B cell (primary cell): ENCODE measurements around the gene WTAP. TPM values are rescaled to one million over a fixed set of nuclear protein-coding genes. Genes with fewer than 3 reads are reported as not detected.

ENCODE experiments used
- ATAC-seq: fragments of 200-7000 bp; cut with Tn5 transposase; one replicate; pipeline ENCODE4 v1.10.0; 2021; ENCODE audit warnings: low read depth, mild to moderate bottlenecking, moderate number of reproducible peaks, moderate library complexity
- CTCF ChIA-PET: fragments of 350-600 bp; sonication (Branson Sonifier 250); formaldehyde crosslinking; loops from one replicate; lab custom pipeline; 2021; ENCODE audit warnings: antibody characterized with exemption, inconsistent platforms; lab: Charles Lee
- POLR2A ChIA-PET: fragments of 350-600 bp; sonication (Branson Sonifier 250); formaldehyde crosslinking; loops from one replicate; lab custom pipeline; 2021; ENCODE audit warnings: antibody characterized with exemption; lab: Charles Lee
- DNase-seq: peaks from one replicate; pipeline ENCODE4 v3.0.0; 2013
- H2AFZ ChIP-seq: 2 replicates; pipeline ENCODE4 v1.6.1; 2012; ENCODE audit warnings: mild to moderate bottlenecking, low read depth, low read length; ENCODE audit not compliant: insufficient read depth, poor library complexity, severe bottlenecking
- H3K27ac ChIP-seq, 2 donors: 1 replicate in 1 of 2; 2 replicates in 1 of 2; pipeline ENCODE4 v1.5.1; 2012 to 2013; ENCODE audit warnings: low read length in 2 of 2, mild to moderate bottlenecking in 2 of 2, moderate library complexity in 1 of 2
- H3K27me3 ChIP-seq, 4 experiments: fragments of 200-600 bp in 1 of 4; sonication (generic) in 1 of 4; replicated peaks in 1 of 4; 1 replicate in 2 of 4; 2 replicates in 2 of 4; pipeline versions ENCODE4 v1.6.1 to v1.7.0; 2013 to 2016; ENCODE audit warnings: low read length in 3 of 4, mild to moderate bottlenecking in 2 of 4, mixed read lengths in 1 of 4, moderate library complexity in 1 of 4; ENCODE audit not compliant: insufficient read depth in 4 of 4, control insufficient read depth in 3 of 4; ENCODE audit errors: control extremely low read depth in 1 of 4
- H3K36me3 ChIP-seq, 2 experiments: replicated peaks in 1 of 2; 1 replicate in 1 of 2; 2 replicates in 1 of 2; pipeline versions ENCODE4 v1.6.1 to v1.7.1; 2013; ENCODE audit warnings: low read length in 1 of 2; ENCODE audit not compliant: insufficient read depth in 2 of 2, control insufficient read depth in 1 of 2; ENCODE audit errors: control extremely low read depth in 1 of 2, extremely low read depth in 1 of 2
- H3K4me1 ChIP-seq, 2 donors: fragments of 200-600 bp in 1 of 2; sonication (generic) in 1 of 2; 1 replicate in 1 of 2; 2 replicates in 1 of 2; pipeline versions ENCODE4 v1.5.1 to v1.6.1; 2013 to 2017; ENCODE audit warnings: low read length in 2 of 2; ENCODE audit not compliant: control insufficient read depth in 2 of 2, insufficient read depth in 2 of 2
- H3K4me2 ChIP-seq: replicated peaks from 2 replicates; pipeline ENCODE3; 2012; ENCODE audit warnings: mild to moderate bottlenecking, low read depth, low read length; ENCODE audit not compliant: poor library complexity, severe bottlenecking
- H3K4me3 ChIP-seq, 5 experiments: fragments of 200-600 bp in 1 of 5; sonication (generic) in 1 of 5; 1 replicate in 3 of 5; 2 replicates in 2 of 5; pipeline versions ENCODE4 v1.5.1 to v1.7.0; 2011 to 2016; ENCODE audit warnings: low read length in 4 of 5, mild to moderate bottlenecking in 4 of 5, low read depth in 2 of 5, control low read depth in 1 of 5, moderate library complexity in 1 of 5; ENCODE audit not compliant: insufficient read depth in 1 of 5; ENCODE audit errors: control extremely low read depth in 1 of 5, extremely low read depth in 1 of 5
- H3K79me2 ChIP-seq: fragments of 200-600 bp; sonication (generic); one replicate; pipeline ENCODE4 v1.6.0; 2016; ENCODE audit warnings: low read length; ENCODE audit not compliant: control insufficient read depth, insufficient read depth
- H3K9ac ChIP-seq: fragments of 200-600 bp; sonication (generic); 2 replicates; pipeline ENCODE4 v1.6.1; 2017; ENCODE audit warnings: mild to moderate bottlenecking, low read length, moderate library complexity
- H3K9me3 ChIP-seq, 3 donors: one replicate each; pipeline versions ENCODE4 v1.6.1 to v1.7.1; 2013; ENCODE audit warnings: low read length in 2 of 3; ENCODE audit not compliant: control insufficient read depth in 2 of 3, insufficient read depth in 1 of 3; ENCODE audit errors: control extremely low read depth in 1 of 3
- H4K20me1 ChIP-seq: 2 replicates; pipeline ENCODE4 v1.6.0; 2012; ENCODE audit warnings: mild to moderate bottlenecking, low read length; ENCODE audit not compliant: insufficient read depth, control insufficient read depth, poor library complexity, severe bottlenecking
- H3K27ac Mint-ChIP-seq: one replicate; pipeline ENCODE4 v1.8.0; 2021; ENCODE audit warnings: mixed read lengths
- H3K27me3 Mint-ChIP-seq: one replicate; pipeline ENCODE4 v1.8.0; 2021; ENCODE audit warnings: mixed read lengths
- H3K4me1 Mint-ChIP-seq: one replicate; pipeline ENCODE4 v1.8.0; 2021; ENCODE audit warnings: mixed read lengths
- H3K4me3 Mint-ChIP-seq: one replicate; pipeline ENCODE4 v1.8.0; 2021; ENCODE audit warnings: mixed read lengths
- H3K9me3 Mint-ChIP-seq: one replicate; pipeline ENCODE4 v1.8.0; 2022; ENCODE audit warnings: mixed read lengths; ENCODE audit not compliant: insufficient read depth
- CTCF ChIP-seq: fragments of 200-600 bp; IDR thresholded peaks from one replicate; pipeline ENCODE4 v1.8.0; 2022; ENCODE audit warnings: antibody characterized with exemption, mild to moderate bottlenecking
- EZH2 ChIP-seq: IDR thresholded peaks from 2 replicates; pipeline ENCODE4 v1.6.1; 2012; ENCODE audit warnings: borderline replicate concordance, low read depth, mild to moderate bottlenecking, moderate library complexity, low read length; ENCODE audit not compliant: insufficient read depth, poor library complexity, severe bottlenecking
- WGBS: methylation state at CpG from one replicate; pipeline ENCODE4 v1.1.5; 2013; ENCODE audit warnings: missing lambda C conversion rate; ENCODE audit not compliant: insufficient coverage; 5-methylcytosine and 5-hydroxymethylcytosine counted together
- intact Hi-C: fragments of 100-400 bp; cut with micrococcal nuclease; formaldehyde crosslinking; loops from one replicate; pipeline ENCODE4 v1.10.0; 2022
- polyA plus RNA-seq: library from polyadenylated mRNA; depleted of rRNA; stranded (reverse); fragments of >200 nt; gene quantifications from 2 replicates; pipeline ENCODE4 v1.2.3, GENCODE V29; 2012
- total RNA-seq, 2 donors: library from RNA; stranded (reverse); fragments of 120-200 nt in 1 of 2; gene quantifications; 1 replicate in 1 of 2; 2 replicates in 1 of 2; pipeline versions ENCODE4 v1.2.3 to v1.2.4, GENCODE V29; 2013 to 2022

The WTAP gene
- total and polyA plus RNA-seq, 2 donors (not counting 1 experiment from before 2014, with no cell fraction given) = 34.2 to 165 TPM

GRCh38 chr6:159761873-159762680, 34.8 kb downstream of the WTAP start, which contains the start of gene ACAT2:
ACAT2 (plus strand) TSS chr6:159762045; CDS start chr6:159762088, 43 bp downstream.
- no peaks in the 10 kb centered on the region for H4K20me1 ChIP-seq
- WGBS = under 1% methylated on average over 75 of the region's 76 CpGs
- peaks cover 8 to 16% of the 10 kb centered on the region in 2 experiments for H3K36me3 ChIP-seq
- CTCF ChIA-PET = interaction anchor here (0.9 to 1.3 kb wide), 4 partner anchors 8 to 70 kb away, joined by 3 to 5 read pairs (median 4); partner anchors contain the start of genes MRPL18, SOD2 and TCP1
- POLR2A ChIA-PET = interaction anchor here (0.8 to 3.6 kb wide), 6 partner anchors 8 to 69 kb away, joined by 3 to 28 read pairs (median 6); partner anchors contain the start of genes MRPL18, SOD2, TCP1 and WTAP
- no peaks in the 10 kb centered on the region for H3K27me3 ChIP-seq
- H2AFZ ChIP-seq = peak within 1 kb of the TSS; percentile 88
- TF ChIP-seq EZH2 (no peak), CTCF (no peak)
- H3K4me2 ChIP-seq = peak within 1 kb of the TSS; percentile 95
- DNase-seq = peak; percentile 94
- H3K9me3 Mint-ChIP-seq = no peaks in the 10 kb centered on the region
- peak within 1 kb of the TSS; percentile 92 for H3K9ac ChIP-seq
- intact Hi-C loops = loop anchor here (1.0 kb wide), 4 partner anchors 27 to 206 kb away; partner anchors contain the start of genes SOD2, TCP1 and WTAP
- no peaks in the 10 kb centered on the region for H3K9me3 ChIP-seq
- H3K4me1 Mint-ChIP-seq = peaks cover 21% of the 10 kb centered on the region
- no peaks in the 10 kb centered on the region for H3K27me3 Mint-ChIP-seq
- peak within 1 kb of the TSS; percentile 96 for H3K27ac Mint-ChIP-seq
- peak within 1 kb of the TSS; percentile 95 for H3K4me3 Mint-ChIP-seq
- peak within 1 kb of the TSS; percentile 95 to 96 for H3K27ac ChIP-seq
- peaks cover 20% of the 10 kb centered on the region for H3K79me2 ChIP-seq
- H3K4me3 ChIP-seq = peak within 1 kb of the TSS; percentile 83 to 99 (median 93)
- peak; percentile 96 for ATAC-seq
- peaks cover 17 to 19% of the 10 kb centered on the region in 2 donors for H3K4me1 ChIP-seq
